GM23338 (cell line): Measurements from ENCODE around the gene TRIM28. TPM values are rescaled to one million over a fixed set of nuclear protein-coding genes. Genes with fewer than 3 reads are reported as not detected.

ENCODE experiments used
- ATAC-seq: fragments of 200-7000 bp; cut with Tn5 transposase; 3 replicates; pipeline ENCODE4 v1.9.1; 2020
- DNase-seq: peaks from one replicate; pipeline ENCODE4 v3.0.0-alpha.2; 2015; ENCODE audit warnings: low spot score
- H2AFZ ChIP-seq: fragments of 200-600 bp; sonication (generic); 2 replicates; pipeline ENCODE4 v1.8.0; 2016; ENCODE audit warnings: antibody characterized with exemption, mild to moderate bottlenecking, moderate library complexity
- H3F3A ChIP-seq: fragments of 200-600 bp; sonication (generic); replicated peaks from 2 replicates; pipeline ENCODE4 v1.8.0; 2017; ENCODE audit warnings: antibody characterized with exemption, mixed run types, low read depth
- H3K27ac ChIP-seq: fragments of 200-600 bp; sonication (generic); 2 replicates; pipeline ENCODE4 v1.6.1; 2016; ENCODE audit warnings: low read depth
- H3K27me3 ChIP-seq: fragments of 200-600 bp; sonication (generic); 2 replicates; pipeline ENCODE4 v1.8.0; 2016; ENCODE audit warnings: mild to moderate bottlenecking, mixed run types, moderate library complexity; ENCODE audit not compliant: insufficient read depth
- H3K36me3 ChIP-seq: fragments of 200-600 bp; sonication (generic); 2 replicates; pipeline ENCODE4 v1.8.0; 2016; ENCODE audit warnings: mild to moderate bottlenecking; ENCODE audit not compliant: insufficient read depth
- H3K4me1 ChIP-seq: fragments of 200-600 bp; sonication (generic); 2 replicates; pipeline ENCODE4 v1.8.0; 2016; ENCODE audit warnings: mild to moderate bottlenecking, moderate library complexity; ENCODE audit not compliant: insufficient read depth
- H3K4me2 ChIP-seq: fragments of 200-600 bp; sonication (generic); 2 replicates; pipeline ENCODE4 v1.7.1; 2017; ENCODE audit warnings: mixed run types
- H3K4me3 ChIP-seq: fragments of 200-600 bp; sonication (generic); 2 replicates; pipeline ENCODE4 v1.6.1; 2016; ENCODE audit warnings: mixed run types
- H3K79me2 ChIP-seq: fragments of 200-600 bp; sonication (generic); replicated peaks from 2 replicates; pipeline ENCODE4 v1.8.0; 2017; ENCODE audit warnings: mild to moderate bottlenecking; ENCODE audit not compliant: insufficient read depth
- H3K9me2 ChIP-seq: fragments of 200-600 bp; sonication (generic); 2 replicates; pipeline ENCODE4 v1.8.0; 2017; ENCODE audit not compliant: insufficient read depth
- H4K20me1 ChIP-seq: fragments of 200-600 bp; sonication (generic); replicated peaks from 2 replicates; pipeline ENCODE4 v1.8.0; 2017; ENCODE audit warnings: mild to moderate bottlenecking; ENCODE audit not compliant: insufficient read depth
- H3K27ac Mint-ChIP-seq: 2 replicates; pipeline ENCODE4 v1.8.0; 2020; ENCODE audit warnings: inconsistent platforms, mild to moderate bottlenecking, moderate library complexity, mixed read lengths
- H3K27me3 Mint-ChIP-seq: 3 replicates; pipeline ENCODE4 v1.8.0; 2022; ENCODE audit warnings: low read depth, mild to moderate bottlenecking, moderate library complexity, mixed read lengths, inconsistent platforms; ENCODE audit not compliant: insufficient read depth, poor library complexity
- H3K36me3 Mint-ChIP-seq: 3 replicates; pipeline ENCODE4 v1.8.0; 2021; ENCODE audit warnings: low read depth, mild to moderate bottlenecking, inconsistent platforms, moderate library complexity, mixed read lengths
- H3K4me1 Mint-ChIP-seq: 3 replicates; pipeline ENCODE4 v1.8.0; 2020; ENCODE audit warnings: mild to moderate bottlenecking, inconsistent platforms, mixed read lengths
- H3K4me3 Mint-ChIP-seq: 3 replicates; pipeline ENCODE4 v1.8.0; 2021; ENCODE audit warnings: moderate library complexity, mild to moderate bottlenecking, inconsistent platforms, mixed read lengths
- H3K9me3 Mint-ChIP-seq: 3 replicates; pipeline ENCODE4 v1.8.0; 2020; ENCODE audit warnings: moderate library complexity, mild to moderate bottlenecking, inconsistent platforms, mixed read lengths
- CREB1 ChIP-seq: fragments of 250-450 bp; sonication (Bioruptor Pico); IDR thresholded peaks from 2 replicates; pipeline ENCODE4 v1.5.0; 2020; ENCODE audit warnings: low read depth, mild to moderate bottlenecking, moderate library complexity
- CTCF ChIP-seq, 2 experiments: fragments of 200-600 bp in 1 of 2; sonication (generic) in 1 of 2; conservative IDR thresholded peaks; 2 replicates each; pipeline versions ENCODE4 v1.5.1 to v1.6.1; 2016 to 2017; ENCODE audit warnings: antibody characterized with exemption in 2 of 2, low read depth in 2 of 2, mild to moderate bottlenecking in 2 of 2, moderate library complexity in 1 of 2
- ETS1 ChIP-seq: IDR thresholded peaks from 2 replicates; pipeline ENCODE4 v1.6.1; 2016; ENCODE audit warnings: antibody characterized with exemption
- EZH2 ChIP-seq: fragments of 200-600 bp; sonication (generic); IDR thresholded peaks from one replicate; pipeline ENCODE4 v1.8.0; 2017; ENCODE audit warnings: antibody characterized with exemption, mild to moderate bottlenecking, low read depth; ENCODE audit not compliant: unreplicated experiment
- JUNB ChIP-seq: IDR thresholded peaks from one replicate; pipeline ENCODE4 v1.6.1; 2016; ENCODE audit warnings: antibody characterized with exemption; ENCODE audit not compliant: unreplicated experiment
- NANOG ChIP-seq: IDR thresholded peaks from 2 replicates; pipeline ENCODE4 v1.6.1; 2016; ENCODE audit warnings: antibody characterized with exemption, borderline replicate concordance
- STAT1 ChIP-seq: IDR thresholded peaks from one replicate; pipeline ENCODE4 v1.6.1; 2016; ENCODE audit warnings: antibody characterized with exemption; ENCODE audit not compliant: unreplicated experiment
- ZNF114 ChIP-seq: fragments of 250-450 bp; sonication (Bioruptor Pico); IDR thresholded peaks from 2 replicates; pipeline ENCODE4 v1.5.0; 2020; ENCODE audit warnings: mild to moderate bottlenecking, moderate library complexity
- ZNF331 ChIP-seq: fragments of 250-450 bp; sonication (Bioruptor Pico); IDR thresholded peaks from 2 replicates; pipeline ENCODE4 v1.5.0; 2020; ENCODE audit warnings: low read depth, mild to moderate bottlenecking, moderate library complexity
- ZNF462 ChIP-seq: fragments of 250-450 bp; sonication (Bioruptor Pico); IDR thresholded peaks from 2 replicates; pipeline ENCODE4 v1.5.0; 2020; ENCODE audit warnings: mild to moderate bottlenecking, moderate library complexity
- polyA plus RNA-seq: library from polyadenylated mRNA; unstranded; fragments of >200 nt; fragmentation: Nextera tagmentation; extraction: Ambion mirVana; gene quantifications from 2 replicates; pipeline ENCODE4 v1.2.1, GENCODE V29; 2016
- total RNA-seq: library from RNA; depleted of rRNA; stranded (reverse); fragments of >200 nt; shearing (Covaris generic); gene quantifications from 2 replicates; pipeline ENCODE4 v1.2.3, GENCODE V29; 2014

Gene TRIM28
- total and polyA plus RNA-seq, 2 experiments from 2014 or later = 920 to 1,430 TPM

- H3K9me3 Mint-ChIP-seq = no peaks in the 10 kb centered on the region; the same call in 2 of the 3 replicates
- H4K20me1 ChIP-seq = no peaks in the 10 kb centered on the region
- ATAC-seq = no peak
- H3K27me3 ChIP-seq = no peaks in the 10 kb centered on the region
- H3K79me2 ChIP-seq = peaks cover 11% of the 10 kb centered on the region; the same call in 1 of the 2 replicates
- H3K27ac Mint-ChIP-seq = peak overlapping the region; percentile 89; the same call in 1 of the 2 replicates
- peaks cover 35% of the 10 kb centered on the region for H3K27me3 Mint-ChIP-seq
- no peak overlapping the region for H2AFZ ChIP-seq
- TF ChIP-seq CTCF (conservative IDR thresholded peaks at IDR 0.05; ENCODE audit: low read depth in 2 of 2) = no peak
- H3K4me3 Mint-ChIP-seq = peak overlapping the region; percentile 81
- peak overlapping the region; percentile 64 for H3K4me3 ChIP-seq
- 0 out of 2 replicates have a peak overlapping the region, but pooled peaks have one; percentile 76 for H3K27ac ChIP-seq
- H3K4me1 ChIP-seq = peaks cover 22% of the 10 kb centered on the region
- DNase-seq = no peak
- H3K36me3 Mint-ChIP-seq = peaks cover 17% of the 10 kb centered on the region
- H3K4me1 Mint-ChIP-seq = peaks cover 26% of the 10 kb centered on the region
- H3K4me2 ChIP-seq = peak overlapping the region; percentile 81
- no peaks in the 10 kb centered on the region for H3K9me2 ChIP-seq
- H3F3A ChIP-seq = peaks cover 16% of the 10 kb centered on the region; the same call in 1 of the 2 replicates
- H3K36me3 ChIP-seq = no peaks in the 10 kb centered on the region
These were observed 29.3 kb upstream of the TRIM28 start for GRCh38 chr19:58514564-58515022.

- Mint-ChIP-seq H3K36me3 (peaks cover 17% of the 10 kb centered on the region), H3K4me3 (peak overlapping the region; percentile 59), H3K9me3 (no peaks in the 10 kb centered on the region; the same call in 2 of the 3 replicates), H3K27ac (peak overlapping the region; percentile 39), H3K4me1 (peaks cover 30% of the 10 kb centered on the region), H3K27me3 (peaks cover 38% of the 10 kb centered on the region)
- Histone ChIP-seq H3K9me2 (no peaks in the 10 kb centered on the region), H3F3A (peaks cover 22% of the 10 kb centered on the region; the same call in 1 of the 2 replicates), H3K4me2 (no peak overlapping the region; the same call in 1 of the 2 replicates), H3K27me3 (no peaks in the 10 kb centered on the region), H2AFZ (no peak overlapping the region), H3K4me3 (no peak overlapping the region), H3K79me2 (peaks cover 11% of the 10 kb centered on the region; the same call in 1 of the 2 replicates), H4K20me1 (no peaks in the 10 kb centered on the region), H3K4me1 (peaks cover 24% of the 10 kb centered on the region), H3K27ac (no peak overlapping the region), H3K36me3 (no peaks in the 10 kb centered on the region)
- DNase-seq = no peak
- ATAC-seq = no peak
- TF ChIP-seq EZH2 = no peak
- TF ChIP-seq ZNF331 (CRISPR knock-in tag) = no peak
- no peak for TF ChIP-seq JUNB
- TF ChIP-seq ETS1 = no peak
- TF ChIP-seq ZNF114 (CRISPR knock-in tag) = no peak
- no peak for TF ChIP-seq NANOG
- TF ChIP-seq ZNF462 (CRISPR knock-in tag) = no peak
- no peak for TF ChIP-seq CREB1
- no peak for TF ChIP-seq STAT1
- TF ChIP-seq CTCF (conservative IDR thresholded peaks at IDR 0.05; ENCODE audit: low read depth in 2 of 2) = no peak
These were observed 28.6 kb upstream of the TRIM28 start for GRCh38 chr19:58515259-58515658.
